HepG2 (cell line): ENCODE measurements around the gene ELF2. TPM values are rescaled to one million over a fixed set of nuclear protein-coding genes. Genes with fewer than 3 reads are reported as not detected.

ENCODE experiments used
- ATAC-seq: fragments of 200-7000 bp; cut with Tn5 transposase; 3 replicates; pipeline ENCODE4 v1.9.1; 2020; ENCODE audit warnings: mild to moderate bottlenecking, moderate library complexity
- BruUV-seq: library from RNA; stranded (reverse); fragments of 400-500 nt; replicated peaks from 2 replicates; lab custom pipeline; 2021; lab: Mats Ljungman, UMichigan
- CTCF ChIA-PET: fragments of 300-600 bp; formaldehyde crosslinking; extraction: SDS; loops from one replicate; lab custom pipeline; 2021; ENCODE audit warnings: low total read pairs, inconsistent platforms, low intra/inter-chr PET ratio; lab: Yijun Ruan, JAX
- POLR2A ChIA-PET: fragments of 350-600 bp; sonication (Branson Sonifier 250); formaldehyde crosslinking; loops from one replicate; lab custom pipeline; 2020; ENCODE audit warnings: antibody characterized with exemption, inconsistent platforms; lab: Yijun Ruan, JAX
- DNase-seq: peaks from one replicate; pipeline ENCODE4 v3.0.0-alpha.2; 2015; ENCODE audit warnings: low spot score
- FAIRE-seq: peaks from 3 replicates; lab custom pipeline; 2011; peaks lifted over from hg19 to GRCh38; lab: Jason Lieb, UNC
- H2AFZ ChIP-seq: one replicate; pipeline ENCODE4 v1.6.1; 2011; ENCODE audit warnings: low read length, inconsistent platforms
- H3K27ac ChIP-seq: fragments of 300-600 bp; 3 replicates; pipeline ENCODE4 v1.8.0; 2011; ENCODE audit warnings: mixed run types, mild to moderate bottlenecking, mixed read lengths, low read length, inconsistent platforms; ENCODE audit not compliant: insufficient read depth; ENCODE audit errors: extremely low read length
- H3K27me3 ChIP-seq, 2 experiments: fragments of 200-600 bp in 1 of 2; 2 replicates in 1 of 2; 3 replicates in 1 of 2; pipeline versions ENCODE4 v1.6.0 to v1.8.0; 2011; ENCODE audit warnings: low read length in 2 of 2, mild to moderate bottlenecking in 2 of 2, moderate library complexity in 2 of 2, inconsistent platforms in 1 of 2; ENCODE audit not compliant: insufficient read depth in 2 of 2, control insufficient read depth in 1 of 2
- H3K36me3 ChIP-seq, 2 experiments: fragments of 200-600 bp in 1 of 2; replicated peaks in 1 of 2; 2 replicates in 1 of 2; 3 replicates in 1 of 2; pipeline versions ENCODE4 v1.5.1 to v1.8.0; 2011; ENCODE audit warnings: low read length in 2 of 2, inconsistent platforms in 1 of 2; ENCODE audit not compliant: insufficient read depth in 2 of 2, control insufficient read depth in 1 of 2
- H3K4me1 ChIP-seq: 2 replicates; pipeline ENCODE4 v1.5.1; 2012; ENCODE audit warnings: low read length, inconsistent platforms; ENCODE audit not compliant: insufficient read depth
- H3K4me2 ChIP-seq: 2 replicates; pipeline ENCODE4 v1.6.0; 2011; ENCODE audit warnings: low read depth, low read length, inconsistent platforms
- H3K4me3 ChIP-seq, 3 experiments: fragments of 200-600 bp in 1 of 3; sonication (generic), shearing (Covaris generic) in 1 of 3; replicated peaks in 1 of 3; 2 replicates each; pipeline ENCODE4 v1.5.1; 2011 to 2016; ENCODE audit warnings: low read length in 3 of 3, inconsistent platforms in 2 of 3, low read depth in 2 of 3, mild to moderate bottlenecking in 2 of 3, control low read depth in 1 of 3, mixed read lengths in 1 of 3; ENCODE audit not compliant: insufficient read depth in 1 of 3
- H3K79me2 ChIP-seq: one replicate; pipeline ENCODE4 v1.6.1; 2011; ENCODE audit warnings: low read length, inconsistent platforms; ENCODE audit not compliant: insufficient read depth
- H3K9ac ChIP-seq: 2 replicates; pipeline ENCODE4 v1.6.0; 2011; ENCODE audit warnings: mild to moderate bottlenecking, low read depth, low read length, inconsistent platforms; ENCODE audit not compliant: insufficient read depth
- H3K9me3 ChIP-seq: 2 replicates; pipeline ENCODE4 v1.5.1; 2012; ENCODE audit warnings: mild to moderate bottlenecking, low read length
- H4K20me1 ChIP-seq: 2 replicates; pipeline ENCODE4 v1.6.0; 2011; ENCODE audit warnings: inconsistent platforms, mild to moderate bottlenecking, low read length, moderate library complexity; ENCODE audit not compliant: insufficient read depth
- CREB3 ChIP-seq: sonication (generic); formaldehyde crosslinking; IDR thresholded peaks from 2 replicates; pipeline ENCODE4 v1.5.0; 2020; ENCODE audit warnings: missing genetic modification reagents
- HES4 ChIP-seq: sonication (generic); formaldehyde crosslinking; IDR thresholded peaks from 2 replicates; pipeline ENCODE4 v1.9.0; 2021; ENCODE audit warnings: mild to moderate bottlenecking, missing genetic modification reagents, borderline replicate concordance
- HOXA5 ChIP-seq: sonication (generic); formaldehyde crosslinking; IDR thresholded peaks from 2 replicates; pipeline ENCODE4 v1.4.0; 2020; ENCODE audit warnings: missing genetic modification reagents
- JARID2 ChIP-seq: sonication (generic); formaldehyde crosslinking; IDR thresholded peaks from 2 replicates; pipeline ENCODE4 v1.8.1; 2023; ENCODE audit warnings: missing genetic modification reagents, inconsistent platforms; ENCODE audit not compliant: insufficient replicate concordance
- KDM6A ChIP-seq: IDR thresholded peaks from 2 replicates; pipeline ENCODE4 v1.6.1; 2016; ENCODE audit warnings: low read depth
- MAFK ChIP-seq, 2 experiments: IDR thresholded peaks in 1 of 2; conservative IDR thresholded peaks in 1 of 2; 2 replicates each; pipeline ENCODE4 v1.6.1; 2011; ENCODE audit warnings: improper control_type of control experiment in 2 of 2, low read length in 2 of 2
- MIER3 ChIP-seq: IDR thresholded peaks from 2 replicates; pipeline ENCODE4 v1.6.1; 2016; ENCODE audit warnings: missing compliant biosample characterization, borderline replicate concordance
- MLLT10 ChIP-seq: sonication (generic); formaldehyde crosslinking; IDR thresholded peaks from 2 replicates; pipeline ENCODE4 v1.4.0; 2020; ENCODE audit warnings: missing genetic modification reagents
- NFKB2 ChIP-seq: sonication (generic); formaldehyde crosslinking; IDR thresholded peaks from 2 replicates; pipeline ENCODE4 v1.4.0; 2020; ENCODE audit warnings: missing genetic modification reagents, borderline replicate concordance
- PBX3 ChIP-seq: sonication (generic); formaldehyde crosslinking; IDR thresholded peaks from 2 replicates; pipeline ENCODE4 v1.8.1; 2023; ENCODE audit warnings: missing genetic modification reagents, inconsistent platforms, borderline replicate concordance
- PCBP1 ChIP-seq: fragments of 200-400 bp; formaldehyde crosslinking; IDR thresholded peaks from 2 replicates; pipeline ENCODE4 v1.6.1; 2017; ENCODE audit warnings: mild to moderate bottlenecking, low read depth, low read length, borderline replicate concordance
- PHF5A ChIP-seq: IDR thresholded peaks from one replicate; pipeline ENCODE4 v1.6.1; 2018; ENCODE audit warnings: low read depth, missing genetic modification reagents; ENCODE audit not compliant: unreplicated experiment
- RXRB ChIP-seq: IDR thresholded peaks from 2 replicates; pipeline ENCODE4 v1.6.1; 2016; ENCODE audit warnings: borderline replicate concordance, missing genetic modification reagents, missing compliant biosample characterization
- SIX4 ChIP-seq: sonication (generic); formaldehyde crosslinking; IDR thresholded peaks from 2 replicates; pipeline ENCODE4 v1.4.0; 2020; ENCODE audit warnings: missing genetic modification reagents
- SNAI1 ChIP-seq: sonication (generic); formaldehyde crosslinking; IDR thresholded peaks from 2 replicates; pipeline ENCODE4 v1.5.0; 2020; ENCODE audit warnings: mild to moderate bottlenecking, missing genetic modification reagents, borderline replicate concordance
- TCF7 ChIP-seq: sonication (generic); IDR thresholded peaks from 2 replicates; pipeline ENCODE4 v1.6.1; 2016; ENCODE audit warnings: antibody characterized with exemption, low read depth
- TMF1 ChIP-seq: sonication (generic); formaldehyde crosslinking; IDR thresholded peaks from 2 replicates; pipeline ENCODE4 v1.8.1; 2022; ENCODE audit warnings: low read depth, missing genetic modification reagents
- ZNF124 ChIP-seq: sonication (generic); formaldehyde crosslinking; IDR thresholded peaks from 2 replicates; pipeline ENCODE4 v1.4.0; 2020; ENCODE audit warnings: missing genetic modification reagents
- ZNF20 ChIP-seq: sonication (generic); formaldehyde crosslinking; IDR thresholded peaks from 2 replicates; pipeline ENCODE4 v1.4.0; 2020; ENCODE audit warnings: mild to moderate bottlenecking, moderate library complexity, missing genetic modification reagents
- ZNF296 ChIP-seq: sonication (generic); formaldehyde crosslinking; conservative IDR thresholded peaks from 2 replicates; pipeline ENCODE4 v1.5.0; 2020; ENCODE audit warnings: mild to moderate bottlenecking, missing genetic modification reagents
- ZSCAN25 ChIP-seq: sonication (generic); formaldehyde crosslinking; IDR thresholded peaks from 2 replicates; pipeline ENCODE4 v1.8.0; 2022; ENCODE audit warnings: mild to moderate bottlenecking, missing genetic modification reagents
- WGBS: methylation state at CpG from one replicate; pipeline ENCODE4 v1.1.6; 2017; ENCODE audit warnings: low lambda C conversion rate; 5-methylcytosine and 5-hydroxymethylcytosine counted together
- in situ Hi-C: cut with HindIII; loops from 2 replicates; pipeline ENCODE4 v1.10.0; 2017; ENCODE audit warnings: low pct_unique_long_range_greater_than_20kb; ENCODE audit not compliant: extremely low pct_ligation_motif_present
- intact Hi-C: fragments of 100-400 bp; cut with micrococcal nuclease; formaldehyde crosslinking; loops from one replicate; pipeline ENCODE4 v1.10.0; 2022; ENCODE audit not compliant: unreplicated experiment
- polyA plus RNA-seq, 8 experiments: library from polyadenylated mRNA; depleted of rRNA in 3 of 8; stranded (reverse) in 7 of 8; unstranded in 1 of 8; fragments of >200 nt; fragmentation: Illumina TruSeq in 4 of 8; extraction: Trizol in 4 of 8; gene quantifications; 2 replicates each; pipeline versions ENCODE4 v1.2.1 to v1.2.3, GENCODE V29; 2011 to 2016; ENCODE audit warnings: low read depth in 4 of 8, missing spikeins in 1 of 8, mixed read lengths in 1 of 8; ENCODE audit not compliant: insufficient read depth in 1 of 8
- total RNA-seq, 5 experiments: library from RNA; depleted of rRNA; stranded (reverse); fragments of >200 nt; fragmentation: Illumina TruSeq; extraction: Trizol; gene quantifications; 2 replicates each; pipeline ENCODE4 v1.2.3, GENCODE V29; 2016; ENCODE audit warnings: low read depth in 1 of 5

Gene ELF2
- total and polyA plus RNA-seq, 2 of the 13 experiments (the other 11 are each of a cell fraction or from before 2014, with no cell fraction given), result 28.6 to 35.4 TPM

GRCh38 chr4:139221687-139222086, 44.7 kb upstream of the ELF2 start (continued):
- TF ChIP-seq ZNF20 (CRISPR knock-in tag), result no peak
- TF ChIP-seq MIER3 (CRISPR knock-in tag), result no peak
- no peak for TF ChIP-seq PHF5A (CRISPR knock-in tag)
- no peak for TF ChIP-seq RXRB (CRISPR knock-in tag)
- TF ChIP-seq HES4, result no peak
- TF ChIP-seq ZSCAN25, result no peak
- no peak for TF ChIP-seq MLLT10 (CRISPR knock-in tag)
- TF ChIP-seq TCF7, result no peak

GRCh38 chr4:139219450-139220055, 42.5 kb upstream of the ELF2 start:
- ChIA-PET POLR2A (no interaction called here), CTCF (no interaction called here)
- Histone ChIP-seq H3K9ac (no peak overlapping the region), H4K20me1 (no peaks in the 10 kb centered on the region), H3K9me3 (no peaks in the 10 kb centered on the region), H3K4me3 (no peak overlapping the region), H3K36me3 (no peaks in the 10 kb centered on the region), H3K4me2 (no peak overlapping the region), H3K4me1 (peaks cover 7% of the 10 kb centered on the region), H2AFZ (no peak overlapping the region), H3K27me3 (peaks cover 0 to 4% of the 10 kb centered on the region in 2 experiments; a peak in 1 of 5 replicates), H3K27ac (no peak overlapping the region), H3K79me2 (no peaks in the 10 kb centered on the region)
- WGBS, result 32% methylated on average over 4 of the region's 4 CpGs
- no peak for DNase-seq
- BruUV-seq, result no TSS peak
- intact Hi-C loops (no loop called here), in situ Hi-C loops (no loop called here)
- no peak for FAIRE-seq
- no peak for ATAC-seq
- no peak for TF ChIP-seq PBX3 (CRISPR knock-in tag)
- TF ChIP-seq KDM6A (CRISPR knock-in tag), result no peak
- no peak for TF ChIP-seq ZNF296 (CRISPR knock-in tag)
- TF ChIP-seq NFKB2 (CRISPR knock-in tag), result no peak
- TF ChIP-seq CREB3, result no peak
- no peak for TF ChIP-seq SNAI1 (CRISPR knock-in tag)
- TF ChIP-seq PCBP1, result no peak
- TF ChIP-seq SIX4 (CRISPR knock-in tag), result no peak
- TF ChIP-seq ZNF124 (CRISPR knock-in tag), result no peak
- TF ChIP-seq JARID2 (CRISPR knock-in tag), result no peak
- no peak for TF ChIP-seq MAFK (conservative IDR thresholded peaks at IDR 0.05 in 1 of 2, IDR thresholded peaks at IDR 0.05 in 1 of 2; ENCODE audit: low read length in 2 of 2)
- TF ChIP-seq HOXA5 (CRISPR knock-in tag), result no peak
- no peak for TF ChIP-seq TMF1 (CRISPR knock-in tag)
- TF ChIP-seq, all 625 proteins: peak for 0
